ENCODE results near the gene FAM222A. TPM values are rescaled to one million over a fixed set of nuclear protein-coding genes. Genes with fewer than 3 reads are reported as not detected.

FAM222A gene
- total RNA-seq, 1 experiment from 2014 or later: 12.8 TPM

GRCh38 chr12:109679501-109680263, 33.9 kb upstream of the FAM222A start:
- Histone ChIP-seq H3K4me3 (ENCODE audit: low read depth in 2 of 2, low read length in 2 of 2) (no peak overlapping the region), H3K4me1 (ENCODE audit: control insufficient read depth, insufficient read depth, low read length) (no peaks in the 10 kb centered on the region), H3K27ac (ENCODE audit: low read length) (no peak overlapping the region), H3K9me3 (ENCODE audit: control insufficient read depth, insufficient read depth, low read depth, low read length) (no peaks in the 10 kb centered on the region), H3K27me3 (ENCODE audit: control insufficient read depth, insufficient read depth, low read length) (peaks cover 6% of the 10 kb centered on the region), H3K36me3 (ENCODE audit: control insufficient read depth, insufficient read depth, low read length) (no peaks in the 10 kb centered on the region)
- intact Hi-C loops (cut with micrococcal nuclease; ENCODE audit: unreplicated experiment): no loop called here
- in situ Hi-C loops (cut with HindIII; ENCODE audit: low pct_unique_long_range_greater_than_20kb, low sequenced_read_pairs): no loop called here
- TF ChIP-seq SIN3A (IDR thresholded peaks at IDR 0.05; ENCODE audit: borderline replicate concordance, insufficient read depth, low read depth, low read length) (no peak), CTCF (IDR thresholded peaks at IDR 0.05) (no peak), POLR2AphosphoS5 (IDR thresholded peaks at IDR 0.05; ENCODE audit: low read depth, low read length) (no peak), REST (IDR thresholded peaks at IDR 0.05; ENCODE audit: insufficient read depth in 1 of 2, low read depth in 2 of 2, low read length in 1 of 2) (no peak), TCF7L2 (IDR thresholded peaks at IDR 0.05; ENCODE audit: low read depth, low read length) (no peak)
- ChIA-PET POLR2A (no interaction called here), CTCF (no interaction called here)
- ATAC-seq: no peak
- no TSS peak for BruUV-seq (replicated peaks)
- no peak for DNase-seq (ENCODE audit: low read depth, low spot score)

- no peak overlapping the region for H3K4me3 ChIP-seq (ENCODE audit: low read depth in 2 of 2, low read length in 2 of 2)
- no TSS peak for BruUV-seq (replicated peaks)
- no peaks in the 10 kb centered on the region for H3K4me1 ChIP-seq (ENCODE audit: control insufficient read depth, insufficient read depth, low read length)
- DNase-seq (ENCODE audit: low read depth, low spot score): no peak
- no peak for TF ChIP-seq POLR2AphosphoS5 (IDR thresholded peaks at IDR 0.05; ENCODE audit: low read depth, low read length)
- no peak for TF ChIP-seq SIN3A (IDR thresholded peaks at IDR 0.05; ENCODE audit: borderline replicate concordance, insufficient read depth, low read depth, low read length)
- TF ChIP-seq REST (IDR thresholded peaks at IDR 0.05; ENCODE audit: insufficient read depth in 1 of 2, low read depth in 2 of 2, low read length in 1 of 2): no peak
- TF ChIP-seq TCF7L2 (IDR thresholded peaks at IDR 0.05; ENCODE audit: low read depth, low read length): no peak
- TF ChIP-seq CTCF (IDR thresholded peaks at IDR 0.05): no peak
- CTCF ChIA-PET: no interaction called here
- in situ Hi-C loops (cut with HindIII; ENCODE audit: low pct_unique_long_range_greater_than_20kb, low sequenced_read_pairs) (no loop called here), intact Hi-C loops (cut with micrococcal nuclease; ENCODE audit: unreplicated experiment) (no loop called here)
- H3K36me3 ChIP-seq (ENCODE audit: control insufficient read depth, insufficient read depth, low read length): no peaks in the 10 kb centered on the region
- POLR2A ChIA-PET: no interaction called here
- H3K27me3 ChIP-seq (ENCODE audit: control insufficient read depth, insufficient read depth, low read length): peaks cover 6% of the 10 kb centered on the region
- no peak for ATAC-seq
- H3K9me3 ChIP-seq (ENCODE audit: control insufficient read depth, insufficient read depth, low read depth, low read length): no peaks in the 10 kb centered on the region
- no peak overlapping the region for H3K27ac ChIP-seq (ENCODE audit: low read length)
These were observed 33.2 kb upstream of the FAM222A start for GRCh38 chr12:109680264-109681005.
